AG20443 (cell line): ENCODE measurements around the gene PPP1R3G.
A peak's percentile ranks its signal among the peaks of the same experiment; 100 is the strongest.
"Not testable (repeated sequence)": the region's sequence is repeated elsewhere in the genome, so short reads cannot be mapped to it uniquely, and the experiment has no call there.

Experiments used
- DNase-seq: peaks from one replicate; pipeline ENCODE4 v3.0.0; 2012; ENCODE audit warnings: low spot score, mixed read lengths

The PPP1R3G gene

GRCh38 chr6:5084781-5085647 is at the start of gene PPP1R3G:
Gene PPP1R3G (plus strand): TSS chr6:5085341. CDS start chr6:5085486, 145 bp downstream.
- DNase-seq = peak; percentile 72

DNA sequence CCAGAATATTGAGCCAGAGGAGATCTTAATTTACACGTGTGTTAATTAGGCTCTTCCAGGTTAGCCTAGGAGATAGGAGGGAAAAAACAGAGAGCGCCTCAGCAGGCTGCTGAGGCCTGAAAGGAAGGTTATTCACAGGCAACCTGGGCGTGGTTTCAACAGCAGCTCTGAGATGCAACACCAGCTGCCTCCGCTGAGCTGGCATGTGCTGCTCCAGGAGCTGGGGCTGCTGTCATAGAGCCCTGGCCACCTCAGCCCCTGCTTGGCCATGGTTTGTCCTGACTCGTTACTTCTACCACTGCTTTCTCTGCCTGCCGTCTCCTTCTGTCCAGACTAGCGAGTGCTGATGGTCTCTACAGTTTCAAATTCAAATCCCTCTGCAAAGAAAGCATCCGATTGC is 48.9 kb upstream of the PPP1R3G start:
- DNase-seq = peak; percentile 77

DNA sequence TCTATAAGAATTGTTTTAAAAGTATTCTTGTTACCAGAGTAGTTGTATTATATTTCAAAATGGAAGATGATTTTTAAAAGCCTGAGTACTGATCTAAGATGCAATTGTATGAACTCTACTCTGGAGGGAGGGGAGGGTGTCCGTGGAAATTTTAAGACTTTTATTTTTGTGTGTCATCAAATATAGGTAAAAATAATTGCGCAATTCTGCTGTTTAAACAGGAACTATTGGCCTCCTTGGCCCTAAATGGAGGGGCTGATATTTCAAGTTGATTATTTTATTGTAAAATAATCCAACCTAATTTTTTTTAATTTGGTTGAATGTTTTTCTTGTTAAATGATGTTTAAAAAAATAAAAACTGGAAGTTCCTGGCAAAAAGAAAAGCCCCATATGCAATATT is 43.2 kb upstream of the PPP1R3G start:
- no peak for DNase-seq

- DNase-seq = no peak
Observed at GRCh38 chr6:5042436-5042835, 42.7 kb upstream of the PPP1R3G start.

GRCh38 chr6:5044866-5045265 is 40.3 kb upstream of the PPP1R3G start:
- no peak for DNase-seq

DNA sequence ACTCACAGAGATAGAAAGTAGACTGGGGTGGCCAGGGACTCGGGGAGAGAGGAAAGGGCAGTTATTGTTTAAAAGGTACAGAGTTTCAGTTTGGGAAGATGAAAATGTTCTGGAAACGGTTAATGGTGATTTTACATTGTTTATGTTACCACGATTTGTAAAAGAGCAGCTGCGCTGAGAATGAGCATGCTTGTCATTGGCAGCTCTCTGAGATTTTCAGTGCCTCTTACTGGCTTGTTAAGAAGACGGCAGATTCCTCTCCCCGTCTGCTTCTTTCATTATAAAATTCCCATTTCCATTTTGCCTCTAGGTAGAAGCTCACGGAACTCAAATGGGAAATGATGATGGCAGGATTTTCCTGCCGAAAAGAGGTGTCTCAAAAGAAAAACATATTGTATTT is 39.7 kb upstream of the PPP1R3G start:
- no peak for DNase-seq

- no peak for DNase-seq
Observed at GRCh38 chr6:5046430-5046829, 38.7 kb upstream of the PPP1R3G start.

- DNase-seq = no peak
Observed at GRCh38 chr6:5050009-5050408, 35.1 kb upstream of the PPP1R3G start.

- DNase-seq = no peak
Observed at GRCh38 chr6:5051394-5051793, 33.7 kb upstream of the PPP1R3G start.

DNA sequence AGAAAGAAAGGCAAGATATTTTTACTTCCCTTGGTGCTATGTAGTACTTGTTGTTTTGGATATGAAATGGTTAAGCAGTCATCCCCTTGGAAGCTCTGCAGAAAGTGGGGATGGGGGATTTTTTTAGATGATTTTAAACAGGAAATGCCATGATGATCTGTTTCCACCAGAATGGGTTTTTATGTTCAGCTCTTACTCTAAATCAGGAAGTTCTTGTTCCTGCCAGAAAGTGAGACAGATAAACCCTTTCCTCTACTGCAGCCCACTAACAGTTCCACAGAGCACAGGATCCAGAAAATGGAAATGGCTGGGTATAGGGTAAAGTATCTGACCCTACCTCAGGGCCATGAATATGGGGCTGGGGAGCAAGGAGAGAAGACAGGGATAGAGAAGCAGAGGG is 32.1 kb upstream of the PPP1R3G start:
- DNase-seq = no peak

DNA sequence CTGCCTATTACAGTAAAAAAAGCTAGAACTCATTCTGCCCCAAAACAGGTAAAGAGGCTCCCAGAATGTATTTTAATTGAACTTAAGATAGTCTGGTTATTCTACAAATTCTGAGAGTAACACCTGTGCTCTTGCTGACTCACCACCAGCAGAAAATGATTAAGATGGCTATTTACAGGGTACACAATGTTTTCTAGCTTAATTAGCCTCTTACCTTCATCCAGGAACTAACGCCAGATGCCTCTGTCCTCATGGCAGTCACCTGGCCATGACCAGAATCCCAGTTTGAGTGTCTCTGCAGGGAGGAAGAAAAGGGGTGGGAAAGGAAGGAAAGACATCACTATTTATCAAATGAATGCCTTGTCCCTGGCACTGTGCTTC is 31.3 kb upstream of the PPP1R3G start:
- DNase-seq = no peak

DNA sequence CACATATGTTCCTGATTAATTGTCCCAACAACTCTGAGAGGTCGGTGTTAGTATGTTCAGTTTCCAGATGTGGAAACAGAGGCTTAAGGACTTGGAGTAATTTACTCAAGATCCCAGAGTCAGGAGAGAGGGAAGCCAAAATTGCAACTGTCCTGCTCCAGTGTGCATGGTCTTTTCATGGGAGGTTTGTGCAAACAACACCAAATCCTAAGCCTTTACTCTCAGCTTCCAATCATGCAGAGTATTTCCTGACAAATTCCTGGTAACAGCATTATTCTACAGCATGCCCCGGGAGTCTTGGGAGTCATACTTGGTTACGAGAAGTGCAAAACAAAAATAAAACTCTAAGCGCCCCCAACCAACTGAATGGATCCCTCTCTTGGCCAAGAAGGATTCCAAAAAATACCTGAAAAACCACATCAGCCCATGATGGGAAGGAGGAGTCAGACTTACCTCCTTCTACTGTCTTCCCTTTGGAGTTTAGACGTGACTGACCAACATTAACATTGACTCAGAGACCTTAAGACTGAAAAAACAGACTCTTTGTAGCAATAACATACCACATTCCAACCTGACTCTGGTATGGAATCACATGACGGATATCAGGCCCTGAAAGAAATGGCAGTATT is 30.8 kb upstream of the PPP1R3G start:
- DNase-seq = peak; percentile 52

- DNase-seq = no peak
Observed at GRCh38 chr6:5055118-5055517, 30.0 kb upstream of the PPP1R3G start.

- no peak for DNase-seq
Observed at GRCh38 chr6:5058254-5058653, 26.9 kb upstream of the PPP1R3G start.

DNA sequence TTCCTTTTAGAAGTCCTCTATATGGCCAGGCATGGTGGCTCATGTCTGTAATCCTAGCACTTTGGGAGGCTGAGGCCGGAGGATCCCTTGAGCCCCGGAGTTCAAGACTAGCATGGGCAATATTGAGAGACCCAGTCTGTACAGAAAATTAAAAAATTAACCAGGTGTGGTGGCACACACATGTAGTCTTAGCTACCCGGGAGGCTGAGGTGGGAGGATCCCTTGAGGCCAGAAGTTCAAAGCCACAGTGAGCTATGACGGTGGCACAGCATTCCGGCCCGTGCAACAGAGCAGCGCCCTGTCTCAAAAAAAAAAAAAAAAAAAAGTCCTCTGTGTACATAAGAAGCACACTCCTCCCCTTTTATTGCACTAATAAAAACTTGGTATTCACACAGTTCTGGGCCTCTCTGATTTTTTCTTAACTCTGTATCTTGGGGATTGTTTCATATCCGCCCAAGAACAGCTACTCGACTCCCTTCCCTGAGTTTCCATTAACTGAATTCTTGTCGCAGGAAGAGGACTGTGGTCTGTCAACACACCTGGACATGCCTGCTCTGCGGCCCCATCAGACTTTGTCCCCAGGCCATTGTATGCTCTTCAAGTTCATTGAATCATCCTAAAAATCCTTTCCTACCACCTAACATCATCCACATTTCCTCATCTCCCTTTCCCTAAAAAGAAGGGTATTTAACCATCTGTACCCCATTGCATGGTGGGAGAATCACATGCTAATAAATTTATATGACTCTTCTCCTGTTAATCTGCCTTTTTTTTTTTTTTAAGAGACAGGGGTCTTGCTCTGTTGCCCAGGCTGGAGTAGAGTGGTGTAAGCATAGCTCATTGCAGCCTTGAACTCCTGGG is 25.9 kb upstream of the PPP1R3G start:
- no peak for DNase-seq

DNA sequence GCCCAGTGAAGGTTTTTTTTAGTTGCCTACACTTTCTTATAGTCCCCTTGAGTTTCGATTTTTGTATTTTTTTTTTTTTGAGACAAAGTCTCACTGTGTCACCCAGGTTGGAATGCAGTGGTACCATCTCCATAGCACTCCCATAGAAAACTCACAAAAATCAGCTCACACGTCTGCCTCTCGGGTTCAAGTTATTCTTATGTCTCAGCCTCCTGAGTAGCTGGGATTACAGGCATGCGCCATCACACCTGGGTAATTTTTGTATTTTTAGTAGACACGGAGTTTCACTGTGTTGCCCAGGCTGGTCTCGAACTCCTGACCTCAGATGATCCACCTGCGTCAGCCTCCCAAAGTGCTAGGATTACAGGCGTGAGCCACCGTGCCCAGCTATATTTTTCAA is 24.7 kb upstream of the PPP1R3G start:
- not testable (repeated sequence) for DNase-seq

DNA sequence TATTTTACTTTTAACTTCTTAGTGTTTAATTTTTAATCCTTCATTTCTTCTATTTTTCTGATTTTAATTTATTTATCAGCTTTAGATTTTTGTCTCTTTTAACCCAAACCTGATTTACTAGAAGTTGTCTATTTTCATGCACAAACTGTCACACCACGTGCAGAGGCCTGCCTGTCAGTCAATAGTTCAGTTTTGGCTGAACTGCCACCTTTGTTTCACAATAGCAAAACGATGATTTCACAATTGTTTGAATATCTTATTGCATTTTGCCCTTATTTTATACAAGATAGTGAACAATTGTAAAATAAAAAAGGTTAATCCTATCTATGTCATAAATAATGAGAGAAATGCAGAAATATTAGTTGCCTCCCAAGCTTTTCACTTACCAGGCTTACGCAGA is 24.0 kb upstream of the PPP1R3G start:
- no peak for DNase-seq

- DNase-seq = no peak
Observed at GRCh38 chr6:5063617-5064016, 21.5 kb upstream of the PPP1R3G start.

- no peak for DNase-seq
Observed at GRCh38 chr6:5066456-5067093, 18.6 kb upstream of the PPP1R3G start.

DNA sequence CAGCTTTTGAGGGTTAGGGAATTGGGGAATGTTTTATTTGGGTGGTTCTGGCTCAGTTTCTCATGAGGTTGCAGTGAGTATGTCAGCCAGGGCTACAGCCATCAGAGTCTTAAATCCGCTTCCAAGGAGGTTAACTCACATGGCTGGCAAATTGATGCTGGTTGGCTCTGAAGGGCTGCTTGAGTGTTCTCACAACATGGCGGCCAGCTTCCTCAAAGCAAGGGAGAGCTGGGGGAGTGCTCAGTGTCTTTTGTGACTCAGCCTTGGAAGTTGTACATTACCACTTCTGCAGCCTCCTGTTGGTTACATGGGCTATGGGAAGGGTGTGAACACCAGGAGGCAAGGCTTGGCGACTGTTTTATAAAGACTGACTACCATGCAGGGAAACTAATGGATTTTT is 17.8 kb upstream of the PPP1R3G start:
- DNase-seq = no peak

DNA sequence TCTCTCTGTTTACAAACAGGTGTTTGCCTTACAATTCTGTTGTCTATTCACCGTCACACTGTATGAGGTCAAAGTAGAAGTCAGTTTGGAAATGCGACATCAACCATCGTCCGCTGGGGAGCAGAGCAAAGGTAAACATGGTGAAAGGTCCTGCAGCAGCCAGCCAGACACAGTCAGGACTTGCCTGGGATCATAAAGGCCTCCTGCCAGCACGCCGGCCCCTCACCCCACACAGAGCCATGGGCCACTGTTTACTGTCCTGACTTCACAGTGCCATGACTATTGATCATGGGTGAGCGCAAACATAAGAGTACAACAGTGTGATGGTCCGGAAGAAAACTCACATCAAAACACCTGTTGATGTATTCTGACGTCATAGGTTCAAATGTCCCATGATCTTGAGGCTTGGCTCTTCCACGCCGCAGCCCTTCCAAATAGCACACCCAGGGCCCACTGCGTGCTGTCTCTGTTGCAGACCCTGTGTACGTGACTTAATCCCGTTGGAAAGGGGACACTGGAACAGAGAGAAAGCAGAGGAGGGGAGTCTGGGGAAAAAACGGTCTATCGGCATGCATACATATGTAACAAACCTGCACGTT is 16.9 kb upstream of the PPP1R3G start:
- no peak for DNase-seq

- DNase-seq = no peak
Observed at GRCh38 chr6:5071216-5071615, 13.9 kb upstream of the PPP1R3G start.
